ENCODE data around the gene PGD. TPM values are rescaled to one million over a fixed set of nuclear protein-coding genes. Genes with fewer than 3 reads are reported as not detected.
"Not testable (repeated sequence)": the region's sequence is repeated elsewhere in the genome, so short reads cannot be mapped to it uniquely, and the experiment has no call there.

Gene PGD
- total RNA-seq, 1 experiment from 2014 or later, result 142 TPM

DNA sequence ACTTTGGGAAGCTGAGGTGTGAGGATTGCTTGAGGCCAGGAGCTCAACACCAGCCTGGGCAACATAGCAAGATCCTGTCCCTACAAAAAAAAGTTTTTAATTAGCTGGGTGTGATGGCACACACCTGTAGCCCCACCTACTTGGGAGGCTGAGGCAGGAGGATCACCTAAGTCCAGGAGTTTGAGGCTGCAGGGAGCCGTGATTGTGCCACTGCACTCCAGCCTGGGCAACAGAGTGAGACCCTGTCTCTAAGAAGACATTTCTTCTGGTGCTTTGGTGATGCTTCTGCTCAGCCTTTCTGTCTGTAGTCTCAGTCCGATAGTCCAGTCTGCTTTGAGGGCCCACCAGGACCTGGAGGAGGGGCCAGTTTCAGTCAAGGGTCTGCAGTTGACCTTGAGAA lies 8.3 kb downstream of the PGD start:
- Mint-ChIP-seq H3K36me3 (ENCODE audit: insufficient read depth, unreplicated experiment) (peaks cover 32% of the 10 kb centered on the region), H3K27ac (ENCODE audit: unreplicated experiment) (no peak overlapping the region), H3K9me3 (ENCODE audit: low read depth, unreplicated experiment) (no peaks in the 10 kb centered on the region), H3K4me3 (ENCODE audit: low read depth, unreplicated experiment) (no peak overlapping the region), H3K27me3 (ENCODE audit: unreplicated experiment) (no peaks in the 10 kb centered on the region), H3K4me1 (ENCODE audit: low read depth, unreplicated experiment) (no peaks in the 10 kb centered on the region)
- intact Hi-C loops (cut with micrococcal nuclease; ENCODE audit: unreplicated experiment), result no loop called here
- no TSS peak for BruUV-seq (replicated peaks)
- TF ChIP-seq, protein P1, sequence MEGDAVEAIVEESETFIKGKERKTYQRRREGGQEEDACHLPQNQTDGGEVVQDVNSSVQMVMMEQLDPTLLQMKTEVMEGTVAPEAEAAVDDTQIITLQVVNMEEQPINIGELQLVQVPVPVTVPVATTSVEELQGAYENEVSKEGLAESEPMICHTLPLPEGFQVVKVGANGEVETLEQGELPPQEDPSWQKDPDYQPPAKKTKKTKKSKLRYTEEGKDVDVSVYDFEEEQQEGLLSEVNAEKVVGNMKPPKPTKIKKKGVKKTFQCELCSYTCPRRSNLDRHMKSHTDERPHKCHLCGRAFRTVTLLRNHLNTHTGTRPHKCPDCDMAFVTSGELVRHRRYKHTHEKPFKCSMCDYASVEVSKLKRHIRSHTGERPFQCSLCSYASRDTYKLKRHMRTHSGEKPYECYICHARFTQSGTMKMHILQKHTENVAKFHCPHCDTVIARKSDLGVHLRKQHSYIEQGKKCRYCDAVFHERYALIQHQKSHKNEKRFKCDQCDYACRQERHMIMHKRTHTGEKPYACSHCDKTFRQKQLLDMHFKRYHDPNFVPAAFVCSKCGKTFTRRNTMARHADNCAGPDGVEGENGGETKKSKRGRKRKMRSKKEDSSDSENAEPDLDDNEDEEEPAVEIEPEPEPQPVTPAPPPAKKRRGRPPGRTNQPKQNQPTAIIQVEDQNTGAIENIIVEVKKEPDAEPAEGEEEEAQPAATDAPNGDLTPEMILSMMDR (IDR thresholded peaks at IDR 0.05; ENCODE audit: unreplicated experiment), result no peak
- CTCF ChIA-PET, result interaction anchor here (1.5 kb wide), 1 partner anchor 8 kb away, joined by 3 read pairs; the partner anchor contains the start of gene PGD
- DNase-seq, result no peak

DNA sequence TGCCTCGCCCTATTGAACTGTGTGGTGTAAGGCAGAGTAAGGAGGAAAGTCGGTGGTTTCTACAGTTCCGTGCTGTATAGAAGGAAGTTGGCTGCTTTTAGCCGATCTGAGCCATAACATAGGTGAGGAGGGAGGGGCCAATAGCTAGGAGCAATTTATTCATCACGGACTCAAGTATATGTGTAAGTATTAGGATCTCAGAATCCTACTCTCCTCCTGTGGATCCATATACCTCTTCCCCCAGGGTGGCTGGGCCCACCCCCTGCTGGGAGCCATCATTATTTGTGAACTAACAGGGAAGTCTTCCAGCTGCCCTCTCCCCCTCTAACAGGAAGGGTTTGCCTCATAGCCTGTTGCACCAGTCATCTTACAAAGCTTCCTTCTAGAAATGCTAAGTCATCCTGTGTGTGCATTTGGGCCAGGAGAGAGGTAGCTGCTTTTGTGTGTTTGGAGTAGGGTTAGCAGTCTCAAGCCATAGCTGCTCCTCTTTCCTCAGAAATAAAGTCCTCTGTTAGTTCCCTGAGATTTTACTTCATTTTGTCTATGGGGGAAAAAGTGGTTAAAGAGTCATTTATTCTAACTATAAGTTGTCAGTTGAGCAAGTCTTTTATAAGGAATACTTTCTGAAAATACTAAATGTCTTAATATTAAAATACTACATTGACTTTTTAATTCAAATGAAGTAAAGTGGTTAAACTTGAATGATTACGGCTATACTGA lies 16.5 kb downstream of the PGD start:
- Mint-ChIP-seq H3K4me3 (ENCODE audit: low read depth, unreplicated experiment) (peak overlapping the region; percentile 32), H3K4me1 (ENCODE audit: low read depth, unreplicated experiment) (no peaks in the 10 kb centered on the region), H3K9me3 (ENCODE audit: low read depth, unreplicated experiment) (no peaks in the 10 kb centered on the region), H3K36me3 (ENCODE audit: insufficient read depth, unreplicated experiment) (peaks cover 55% of the 10 kb centered on the region), H3K27ac (ENCODE audit: unreplicated experiment) (peak overlapping the region; percentile 96), H3K27me3 (ENCODE audit: unreplicated experiment) (no peaks in the 10 kb centered on the region)
- BruUV-seq (replicated peaks), result no TSS peak
- TF ChIP-seq, protein P1 (IDR thresholded peaks at IDR 0.05; ENCODE audit: unreplicated experiment), result no peak
- CTCF ChIA-PET, result no interaction called here
- intact Hi-C loops (cut with micrococcal nuclease; ENCODE audit: unreplicated experiment), result no loop called here
- peak; percentile 50 for DNase-seq

DNA sequence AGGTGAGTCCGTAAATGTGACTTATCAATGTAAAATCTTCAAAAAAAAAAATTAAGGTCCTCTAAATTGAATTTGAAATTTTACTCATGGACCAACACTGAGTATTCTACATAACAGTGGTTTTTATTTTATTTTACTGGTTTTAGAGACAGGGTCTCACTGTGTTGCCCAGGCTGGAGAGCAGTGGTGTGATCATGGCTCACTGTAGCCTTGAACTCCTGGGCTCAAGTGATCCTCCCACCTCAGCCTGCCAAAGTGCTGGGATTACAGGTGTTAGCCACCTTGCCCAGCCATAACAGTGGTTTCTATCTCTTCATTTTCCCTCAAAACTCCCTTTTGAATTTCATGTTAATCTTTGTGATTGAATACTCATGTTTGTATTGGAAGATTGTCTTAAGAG lies 17.1 kb downstream of the PGD start:
- H3K4me1 Mint-ChIP-seq (ENCODE audit: low read depth, unreplicated experiment); intact Hi-C loops (cut with micrococcal nuclease; ENCODE audit: unreplicated experiment); CTCF ChIA-PET; DNase-seq; H3K4me3 Mint-ChIP-seq (ENCODE audit: low read depth, unreplicated experiment); H3K27me3 Mint-ChIP-seq (ENCODE audit: unreplicated experiment); H3K9me3 Mint-ChIP-seq (ENCODE audit: low read depth, unreplicated experiment): not testable (repeated sequence)
- Mint-ChIP-seq H3K36me3 (ENCODE audit: insufficient read depth, unreplicated experiment) (peaks cover 59% of the 10 kb centered on the region), H3K27ac (ENCODE audit: unreplicated experiment) (peak overlapping the region; percentile 52)
- BruUV-seq (replicated peaks), result TSS peak; percentile 38

DNA sequence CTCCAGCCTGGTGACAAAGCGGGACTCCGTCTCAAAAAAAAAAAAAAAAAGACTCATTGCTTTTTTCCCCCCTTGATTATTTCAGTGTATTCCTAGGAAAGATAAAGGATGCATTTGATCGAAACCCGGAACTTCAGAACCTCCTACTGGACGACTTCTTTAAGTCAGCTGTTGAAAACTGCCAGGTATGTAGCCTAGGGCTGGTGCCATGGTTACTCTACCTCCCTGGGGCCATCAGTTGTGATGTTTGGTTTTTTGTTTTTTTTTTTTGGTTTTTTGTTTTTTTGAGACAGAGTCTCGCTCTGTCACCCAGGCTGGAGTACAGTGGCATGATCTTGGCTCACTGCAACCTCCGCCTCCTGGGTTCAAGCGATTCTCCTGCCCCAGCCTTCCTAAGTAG lies 19.9 kb downstream of the PGD start:
- H3K4me1 Mint-ChIP-seq (ENCODE audit: low read depth, unreplicated experiment); H3K9me3 Mint-ChIP-seq (ENCODE audit: low read depth, unreplicated experiment); BruUV-seq (replicated peaks); H3K4me3 Mint-ChIP-seq (ENCODE audit: low read depth, unreplicated experiment); H3K27me3 Mint-ChIP-seq (ENCODE audit: unreplicated experiment); intact Hi-C loops (cut with micrococcal nuclease; ENCODE audit: unreplicated experiment); DNase-seq; H3K27ac Mint-ChIP-seq (ENCODE audit: unreplicated experiment): not testable (repeated sequence)
- CTCF ChIA-PET, result interaction anchor here (0.7 to 1.0 kb wide), 2 partner anchors 9 to 152 kb away, joined by 3 read pairs; no protein-coding TSS in a partner anchor
- peaks cover 64% of the 10 kb centered on the region for H3K36me3 Mint-ChIP-seq (ENCODE audit: insufficient read depth, unreplicated experiment)

DNA sequence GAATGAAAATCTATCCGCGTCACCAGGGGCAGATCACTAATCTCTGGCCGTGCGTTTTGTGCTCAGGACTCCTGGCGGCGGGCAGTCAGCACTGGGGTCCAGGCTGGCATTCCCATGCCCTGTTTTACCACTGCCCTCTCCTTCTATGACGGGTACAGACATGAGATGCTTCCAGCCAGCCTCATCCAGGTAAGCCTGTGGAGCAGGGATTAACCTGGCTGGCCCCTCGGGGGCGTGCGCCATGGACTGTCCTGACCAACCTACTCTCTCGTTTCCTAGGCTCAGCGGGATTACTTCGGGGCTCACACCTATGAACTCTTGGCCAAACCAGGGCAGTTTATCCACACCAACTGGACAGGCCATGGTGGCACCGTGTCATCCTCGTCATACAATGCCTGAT lies 20.5 kb downstream of the PGD start:
- DNase-seq, result no peak
- intact Hi-C loops (cut with micrococcal nuclease; ENCODE audit: unreplicated experiment), result no loop called here
- TF ChIP-seq, protein P1 (IDR thresholded peaks at IDR 0.05; ENCODE audit: unreplicated experiment), result no peak
- Mint-ChIP-seq H3K36me3 (ENCODE audit: insufficient read depth, unreplicated experiment) (peaks cover 59% of the 10 kb centered on the region), H3K27me3 (ENCODE audit: unreplicated experiment) (no peaks in the 10 kb centered on the region), H3K4me3 (ENCODE audit: low read depth, unreplicated experiment) (no peak overlapping the region), H3K4me1 (ENCODE audit: low read depth, unreplicated experiment) (no peaks in the 10 kb centered on the region), H3K27ac (ENCODE audit: unreplicated experiment) (no peak overlapping the region), H3K9me3 (ENCODE audit: low read depth, unreplicated experiment) (no peaks in the 10 kb centered on the region)
- CTCF ChIA-PET, result interaction anchor here (0.7 to 1.0 kb wide), 2 partner anchors 9 to 153 kb away, joined by 3 read pairs; no protein-coding TSS in a partner anchor
- no TSS peak for BruUV-seq (replicated peaks)
